ENCODE results near the gene DCDC1. TPM values are rescaled to one million over a fixed set of nuclear protein-coding genes. Genes with fewer than 3 reads are reported as not detected.

DCDC1 gene
- total RNA-seq, 4 donors from 2014 or later = 0.05 to 0.81 (median 0.42) TPM; not detected in 1

DNA sequence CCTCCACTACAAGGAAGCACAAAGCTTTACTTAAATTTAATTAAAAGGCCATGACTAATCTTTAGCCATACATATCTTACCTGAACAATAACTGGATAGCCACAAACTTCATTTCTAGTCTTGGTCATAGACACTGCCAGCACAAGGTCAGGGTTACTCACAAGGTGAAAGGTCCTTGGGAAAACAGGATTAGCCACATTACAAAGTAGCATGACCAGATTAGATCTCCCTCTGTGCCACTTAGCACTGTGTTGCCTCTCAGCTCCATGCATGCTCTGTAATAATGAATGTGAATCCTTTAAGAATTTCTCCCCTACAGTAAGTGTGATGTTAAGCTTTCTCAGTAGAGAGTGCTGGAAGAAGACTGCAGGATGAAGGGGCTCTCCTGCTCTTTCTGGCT, 458.3 kb downstream of the DCDC1 start:
- no peak for TF ChIP-seq POLR2A (IDR thresholded peaks at IDR 0.05)
- TF ChIP-seq, protein P1, sequence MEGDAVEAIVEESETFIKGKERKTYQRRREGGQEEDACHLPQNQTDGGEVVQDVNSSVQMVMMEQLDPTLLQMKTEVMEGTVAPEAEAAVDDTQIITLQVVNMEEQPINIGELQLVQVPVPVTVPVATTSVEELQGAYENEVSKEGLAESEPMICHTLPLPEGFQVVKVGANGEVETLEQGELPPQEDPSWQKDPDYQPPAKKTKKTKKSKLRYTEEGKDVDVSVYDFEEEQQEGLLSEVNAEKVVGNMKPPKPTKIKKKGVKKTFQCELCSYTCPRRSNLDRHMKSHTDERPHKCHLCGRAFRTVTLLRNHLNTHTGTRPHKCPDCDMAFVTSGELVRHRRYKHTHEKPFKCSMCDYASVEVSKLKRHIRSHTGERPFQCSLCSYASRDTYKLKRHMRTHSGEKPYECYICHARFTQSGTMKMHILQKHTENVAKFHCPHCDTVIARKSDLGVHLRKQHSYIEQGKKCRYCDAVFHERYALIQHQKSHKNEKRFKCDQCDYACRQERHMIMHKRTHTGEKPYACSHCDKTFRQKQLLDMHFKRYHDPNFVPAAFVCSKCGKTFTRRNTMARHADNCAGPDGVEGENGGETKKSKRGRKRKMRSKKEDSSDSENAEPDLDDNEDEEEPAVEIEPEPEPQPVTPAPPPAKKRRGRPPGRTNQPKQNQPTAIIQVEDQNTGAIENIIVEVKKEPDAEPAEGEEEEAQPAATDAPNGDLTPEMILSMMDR (IDR thresholded peaks at IDR 0.05) = no peak
- no peak overlapping the region for H3K4me3 ChIP-seq (ENCODE audit: low read depth, poor library complexity, severe bottlenecking)
- intact Hi-C loops (cut with DNase I; ENCODE audit: low total_unique reads) = loop anchor here (10.0 kb wide), 2 partner anchors 566 to 1476 kb away; no protein-coding TSS in a partner anchor
- no peak for DNase-seq (ENCODE audit: low spot score in 2 of 2)

DNA sequence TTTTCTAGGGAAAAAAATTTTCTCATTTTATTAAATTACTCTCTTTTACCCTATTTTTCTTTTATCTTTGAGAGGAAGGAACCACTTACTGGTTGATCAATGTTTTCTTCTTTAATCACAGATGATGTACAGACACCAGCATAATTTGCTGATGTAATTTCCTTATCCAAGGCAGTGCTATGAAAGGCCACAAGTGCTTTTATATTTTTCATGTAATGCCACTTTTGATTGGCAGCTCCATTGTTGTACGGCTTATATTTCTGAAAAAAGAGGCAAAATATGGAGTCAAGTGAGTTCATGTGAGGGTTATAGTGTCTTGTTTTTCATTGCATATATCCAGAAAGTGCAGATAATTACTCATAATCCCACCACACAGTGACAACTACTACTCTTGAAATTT, 460.7 kb downstream of the DCDC1 start:
- no peak overlapping the region for H3K4me3 ChIP-seq (ENCODE audit: low read depth, poor library complexity, severe bottlenecking)
- intact Hi-C loops (cut with DNase I; ENCODE audit: low total_unique reads) = no loop called here
- WGBS, 2 donors = 84 to 94% methylated on average over 1 of the region's 1 CpG
- no peak for TF ChIP-seq POLR2A (IDR thresholded peaks at IDR 0.05)
- TF ChIP-seq, protein P1 (IDR thresholded peaks at IDR 0.05) = no peak
- DNase-seq (ENCODE audit: low spot score in 2 of 2) = no peak

DNA sequence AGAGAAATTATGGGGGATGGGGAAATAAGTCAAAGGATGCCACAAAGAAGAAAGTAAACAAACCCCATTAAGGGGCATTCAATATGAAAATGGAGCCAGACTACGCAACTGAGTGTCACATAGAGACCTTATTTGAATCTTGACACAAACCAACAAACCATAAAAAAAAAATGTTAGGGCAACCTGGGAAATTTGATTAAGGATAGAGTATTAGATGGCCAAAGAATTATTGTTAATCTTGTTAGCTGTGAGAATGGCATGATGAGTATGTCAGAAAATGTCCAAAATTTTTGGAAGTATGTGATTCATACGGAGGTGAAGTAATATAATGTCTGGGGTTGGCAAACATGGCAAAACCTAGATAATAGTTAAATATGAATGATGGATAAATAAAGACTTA, 461.3 kb downstream of the DCDC1 start:
- no peak for DNase-seq (ENCODE audit: low spot score in 2 of 2)
- TF ChIP-seq, protein P1 (IDR thresholded peaks at IDR 0.05) = no peak
- TF ChIP-seq POLR2A (IDR thresholded peaks at IDR 0.05) = no peak
- no peak overlapping the region for H3K4me3 ChIP-seq (ENCODE audit: low read depth, poor library complexity, severe bottlenecking)
- WGBS, 2 donors = 82 to 88% methylated on average over 2 of the region's 2 CpGs
- intact Hi-C loops (cut with DNase I; ENCODE audit: low total_unique reads) = no loop called here

DNA sequence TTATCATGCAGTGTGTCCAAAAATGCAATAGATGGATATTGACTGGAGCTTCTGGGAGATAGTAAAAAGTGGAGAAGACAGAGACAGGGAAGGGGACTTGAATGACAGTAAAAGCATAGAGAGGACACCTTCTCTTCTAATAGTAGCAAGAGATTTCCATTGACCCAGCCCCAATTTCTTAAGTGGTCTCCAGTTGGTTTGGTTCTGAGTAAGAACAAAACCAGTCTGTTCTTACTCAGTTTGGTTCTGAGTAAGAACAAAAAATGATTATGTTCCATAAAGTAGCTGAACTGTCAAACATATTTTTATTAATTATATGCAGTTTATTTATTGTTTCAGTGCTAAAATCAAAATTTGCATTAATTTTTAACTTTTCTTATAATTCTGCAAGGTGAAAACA, 466.6 kb downstream of the DCDC1 start:
- DNase-seq (ENCODE audit: low spot score in 2 of 2) = no peak
- no peak overlapping the region for H3K4me3 ChIP-seq (ENCODE audit: low read depth, poor library complexity, severe bottlenecking)
- no peak for TF ChIP-seq POLR2A (IDR thresholded peaks at IDR 0.05)
- TF ChIP-seq, protein P1 (IDR thresholded peaks at IDR 0.05) = no peak
- intact Hi-C loops (cut with DNase I; ENCODE audit: low total_unique reads) = no loop called here

DNA sequence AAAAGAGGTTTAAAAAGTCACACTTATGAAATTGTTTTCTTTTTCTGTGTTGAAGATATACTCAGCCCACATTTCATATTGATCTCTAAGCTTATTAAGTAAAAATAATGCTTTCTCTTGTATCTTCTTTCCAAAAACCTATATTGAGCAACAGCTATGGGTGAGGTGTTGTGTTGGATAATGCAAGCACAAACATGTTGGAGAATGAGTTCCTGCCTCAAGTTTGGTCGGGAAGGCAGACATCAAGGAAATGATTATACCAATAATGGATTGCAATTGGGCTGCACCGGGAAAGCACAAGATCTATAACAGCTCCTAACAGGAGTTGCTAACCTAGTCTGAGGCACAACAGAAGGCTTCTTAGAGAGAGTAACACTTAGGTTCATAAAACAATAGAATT, 474.5 kb downstream of the DCDC1 start:
- intact Hi-C loops (cut with DNase I; ENCODE audit: low total_unique reads) = no loop called here
- no peak overlapping the region for H3K4me3 ChIP-seq (ENCODE audit: low read depth, poor library complexity, severe bottlenecking)
- TF ChIP-seq, protein P1 (IDR thresholded peaks at IDR 0.05) = no peak
- no peak for TF ChIP-seq POLR2A (IDR thresholded peaks at IDR 0.05)
- 60 to 71% methylated on average over 2 of the region's 2 CpGs for WGBS, 2 donors
- no peak for DNase-seq (ENCODE audit: low spot score in 2 of 2)

DNA sequence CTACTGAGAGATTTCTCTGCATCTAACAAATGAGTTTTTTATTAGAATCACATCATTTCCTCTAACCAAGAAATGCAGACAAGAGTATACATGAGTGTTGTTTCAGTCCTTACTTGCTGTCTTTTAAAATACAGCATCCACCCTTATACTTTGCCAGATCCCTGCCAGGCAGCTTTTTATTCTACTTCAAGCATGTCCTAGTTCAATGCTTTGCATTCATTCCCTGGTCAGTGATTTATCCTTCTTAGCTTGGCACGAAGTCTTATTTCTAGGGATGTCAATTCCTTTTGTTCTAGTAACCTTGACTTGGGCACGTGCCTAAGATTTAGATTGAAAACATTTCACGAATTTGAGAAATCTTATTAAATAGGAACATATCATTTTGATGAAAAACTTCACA, 476.2 kb downstream of the DCDC1 start:
- intact Hi-C loops (cut with DNase I; ENCODE audit: low total_unique reads) = no loop called here
- no peak for TF ChIP-seq POLR2A (IDR thresholded peaks at IDR 0.05)
- TF ChIP-seq, protein P1 (IDR thresholded peaks at IDR 0.05) = no peak
- no peak for DNase-seq (ENCODE audit: low spot score in 2 of 2)
- no peak overlapping the region for H3K4me3 ChIP-seq (ENCODE audit: low read depth, poor library complexity, severe bottlenecking)
- 32 to 42% methylated on average over 3 of the region's 3 CpGs for WGBS, 2 donors

Measured in lower leg skin (tissue), 4 donors.